Parathyroid adenoma (tissue), 2 donors: ENCODE data around the gene TSHR.

ENCODE experiments used
- H2AFZ ChIP-seq: fragments of 300-600 bp; sonication (generic); one replicate; pipeline ENCODE4 v1.7.0; 2017; ENCODE audit warnings: antibody characterized with exemption, mild to moderate bottlenecking
- H3K27ac ChIP-seq: fragments of 300-600 bp; sonication (generic); one replicate; pipeline ENCODE4 v1.7.0; 2017
- H3K27me3 ChIP-seq: fragments of 300-600 bp; sonication (generic); one replicate; pipeline ENCODE4 v1.7.0; 2017; ENCODE audit warnings: low read length; ENCODE audit not compliant: control insufficient read depth, insufficient read depth
- H3K36me3 ChIP-seq: fragments of 300-600 bp; sonication (generic); one replicate; pipeline ENCODE4 v1.7.0; 2017; ENCODE audit warnings: low read length; ENCODE audit not compliant: control insufficient read depth, insufficient read depth
- H3K4me1 ChIP-seq: fragments of 300-600 bp; sonication (generic); one replicate; pipeline ENCODE4 v1.7.0; 2017; ENCODE audit warnings: control low read depth
- H3K4me2 ChIP-seq: fragments of 300-600 bp; sonication (generic); one replicate; pipeline ENCODE4 v1.7.0; 2017; ENCODE audit warnings: low read length
- H3K4me3 ChIP-seq: fragments of 300-600 bp; sonication (generic); one replicate; pipeline ENCODE4 v1.7.0; 2017; ENCODE audit warnings: low read depth, low read length
- H3K79me2 ChIP-seq: fragments of 300-600 bp; sonication (generic); one replicate; pipeline ENCODE4 v1.7.0; 2017; ENCODE audit warnings: control low read depth
- H3K9ac ChIP-seq: fragments of 300-600 bp; sonication (generic); one replicate; pipeline ENCODE4 v1.7.0; 2017; ENCODE audit warnings: mild to moderate bottlenecking
- H3K9me3 ChIP-seq: fragments of 300-600 bp; sonication (generic); one replicate; pipeline ENCODE4 v1.7.0; 2017; ENCODE audit warnings: low read length; ENCODE audit not compliant: control insufficient read depth
- CTCF ChIP-seq: fragments of 300-600 bp; sonication (generic); IDR thresholded peaks from one replicate; pipeline ENCODE4 v1.7.0; 2017; ENCODE audit warnings: antibody characterized with exemption, mild to moderate bottlenecking
- donor health status: primary hyperparathyroidism.

TSHR gene

GRCh38 chr14:81157431-81157830 is 202.0 kb downstream of the TSHR start:
- H3K27me3 ChIP-seq, result no peaks in the 10 kb centered on the region
- no peaks in the 10 kb centered on the region for H3K36me3 ChIP-seq
- H3K4me2 ChIP-seq, result no peak overlapping the region
- no peak for TF ChIP-seq CTCF
- no peaks in the 10 kb centered on the region for H3K4me1 ChIP-seq
- no peak overlapping the region for H3K4me3 ChIP-seq
- H3K27ac ChIP-seq, result no peak overlapping the region
- no peak overlapping the region for H3K9ac ChIP-seq
- no peak overlapping the region for H2AFZ ChIP-seq
- H3K79me2 ChIP-seq, result no peaks in the 10 kb centered on the region
- no peaks in the 10 kb centered on the region for H3K9me3 ChIP-seq

- H2AFZ ChIP-seq, result no peak overlapping the region
- no peak for TF ChIP-seq CTCF
- H3K27me3 ChIP-seq, result no peaks in the 10 kb centered on the region
Measured at GRCh38 chr14:81161088-81161487, 205.7 kb downstream of the TSHR start.

DNA sequence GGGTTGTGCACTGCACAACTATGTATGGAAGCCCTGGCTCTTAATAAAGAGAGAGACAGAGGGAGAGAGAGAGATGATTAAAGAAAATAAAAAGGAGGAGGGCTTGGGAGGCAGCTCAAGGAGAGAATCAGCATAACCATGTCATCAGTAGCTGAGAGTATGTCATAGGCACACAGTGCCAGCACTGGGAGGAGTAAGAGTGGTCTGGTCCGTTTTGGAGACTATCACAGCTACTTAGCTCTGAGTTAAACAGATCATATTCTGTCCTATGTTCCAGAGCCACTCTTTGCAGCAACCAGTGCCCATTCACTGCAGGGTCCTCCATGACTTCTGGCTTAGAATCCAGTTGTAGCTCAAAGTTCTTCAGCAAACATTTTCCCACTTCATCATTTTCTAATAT is 206.3 kb downstream of the TSHR start:
- Histone ChIP-seq H3K9me3 (no peaks in the 10 kb centered on the region), H3K79me2 (no peaks in the 10 kb centered on the region), H3K27me3 (no peaks in the 10 kb centered on the region), H3K4me1 (no peaks in the 10 kb centered on the region), H3K27ac (no peak overlapping the region), H3K4me3 (no peak overlapping the region), H3K36me3 (no peaks in the 10 kb centered on the region), H3K9ac (no peak overlapping the region), H3K4me2 (no peak overlapping the region), H2AFZ (no peak overlapping the region)
- no peak for TF ChIP-seq CTCF

More at GRCh38 chr14:81161088-81161487, 205.7 kb downstream of the TSHR start:
- no peak overlapping the region for H3K27ac ChIP-seq
- H3K9me3 ChIP-seq, result no peaks in the 10 kb centered on the region
- H3K4me3 ChIP-seq, result no peak overlapping the region
- no peak overlapping the region for H3K9ac ChIP-seq
- H3K79me2 ChIP-seq, result no peaks in the 10 kb centered on the region
- H3K4me2 ChIP-seq, result no peak overlapping the region
- no peaks in the 10 kb centered on the region for H3K4me1 ChIP-seq
- H3K36me3 ChIP-seq, result no peaks in the 10 kb centered on the region

DNA sequence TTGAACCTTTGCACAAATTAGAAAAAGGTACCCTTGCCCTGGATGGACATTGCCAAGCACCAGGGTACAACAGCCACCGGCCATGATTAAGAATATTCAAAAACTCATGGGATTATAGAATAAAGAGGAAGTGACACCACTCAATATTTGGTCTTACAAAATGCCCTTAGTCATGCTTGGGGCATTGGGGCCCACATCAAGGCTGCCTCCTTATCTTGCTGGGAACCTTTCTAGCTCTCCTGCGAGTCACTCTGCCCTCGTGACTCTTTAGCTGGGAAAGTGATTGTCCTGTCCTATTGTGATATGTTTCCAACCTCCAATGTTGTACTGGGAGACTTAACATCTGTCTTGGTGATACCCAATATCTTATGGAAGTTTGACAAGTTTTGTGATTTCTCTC is 207.5 kb downstream of the TSHR start:
- H3K27ac ChIP-seq, result no peak overlapping the region
- H2AFZ ChIP-seq, result no peak overlapping the region
- H3K36me3 ChIP-seq, result no peaks in the 10 kb centered on the region
- H3K9ac ChIP-seq, result no peak overlapping the region
- TF ChIP-seq CTCF, result no peak
- no peak overlapping the region for H3K4me2 ChIP-seq
- no peaks in the 10 kb centered on the region for H3K27me3 ChIP-seq
- H3K9me3 ChIP-seq, result no peaks in the 10 kb centered on the region
- no peak overlapping the region for H3K4me3 ChIP-seq
- no peaks in the 10 kb centered on the region for H3K79me2 ChIP-seq
- H3K4me1 ChIP-seq, result no peaks in the 10 kb centered on the region

GRCh38 chr14:81164167-81164774 is 208.8 kb downstream of the TSHR start:
- no peaks in the 10 kb centered on the region for H3K4me1 ChIP-seq
- H3K27ac ChIP-seq, result no peak overlapping the region
- no peak overlapping the region for H3K4me2 ChIP-seq
- no peak overlapping the region for H3K9ac ChIP-seq
- no peaks in the 10 kb centered on the region for H3K36me3 ChIP-seq
- no peak overlapping the region for H3K4me3 ChIP-seq
- H3K9me3 ChIP-seq, result no peaks in the 10 kb centered on the region
- peak; percentile 54 for TF ChIP-seq CTCF
- H3K79me2 ChIP-seq, result no peaks in the 10 kb centered on the region
- H3K27me3 ChIP-seq, result no peaks in the 10 kb centered on the region
- no peak overlapping the region for H2AFZ ChIP-seq
